H9 (cell line): Measurements from ENCODE around the gene GLCCI1. TPM values are rescaled to one million over a fixed set of nuclear protein-coding genes. Genes with fewer than 3 reads are reported as not detected.
"Not testable (repeated sequence)": the region's sequence is repeated elsewhere in the genome, so short reads cannot be mapped to it uniquely, and the experiment has no call there.

ENCODE experiments used
- DNase-seq: peaks from one replicate; pipeline ENCODE4 v3.0.0-alpha.2; 2017
- H2AFZ ChIP-seq: one replicate; pipeline ENCODE4 v1.6.1; 2013; ENCODE audit warnings: mild to moderate bottlenecking, low read length, control low read depth, moderate library complexity
- H2AK5ac ChIP-seq: 2 replicates; pipeline ENCODE4 v1.6.1; 2013; ENCODE audit warnings: low read length, control low read depth, mixed read lengths; ENCODE audit not compliant: insufficient read length
- H2BK120ac ChIP-seq: one replicate; pipeline ENCODE4 v1.6.1; 2013; ENCODE audit warnings: low read depth, mild to moderate bottlenecking, low read length, control low read depth, inconsistent platforms; ENCODE audit not compliant: poor library complexity, severe bottlenecking
- H2BK12ac ChIP-seq: 2 replicates; pipeline ENCODE4 v1.6.1; 2013; ENCODE audit warnings: low read length, control low read depth, mixed read lengths, low read depth; ENCODE audit not compliant: insufficient read length
- H2BK15ac ChIP-seq: 2 replicates; pipeline ENCODE4 v1.6.1; 2013; ENCODE audit warnings: low read depth, low read length, control low read depth
- H2BK20ac ChIP-seq: one replicate; pipeline ENCODE4 v1.6.1; 2013; ENCODE audit warnings: low read depth, mild to moderate bottlenecking, low read length, control low read depth, inconsistent platforms; ENCODE audit not compliant: poor library complexity, severe bottlenecking
- H2BK5ac ChIP-seq: 2 replicates; pipeline ENCODE4 v1.6.1; 2013; ENCODE audit warnings: low read length, control low read depth, mixed read lengths; ENCODE audit not compliant: insufficient read length
- H3K14ac ChIP-seq: 2 replicates; pipeline ENCODE4 v1.6.1; 2013; ENCODE audit warnings: low read length, control low read depth; ENCODE audit not compliant: insufficient read depth
- H3K18ac ChIP-seq: 2 replicates; pipeline ENCODE4 v1.6.1; 2013; ENCODE audit warnings: low read depth, mild to moderate bottlenecking, mixed read lengths, low read length, control low read depth; ENCODE audit not compliant: insufficient read length
- H3K23ac ChIP-seq: 2 replicates; pipeline ENCODE4 v1.6.1; 2013; ENCODE audit warnings: low read length, control low read depth, mixed read lengths, low read depth; ENCODE audit not compliant: insufficient read length
- H3K23me2 ChIP-seq: 2 replicates; pipeline ENCODE4 v1.6.1; 2013; ENCODE audit warnings: low read depth, mild to moderate bottlenecking, mixed read lengths, low read length, control low read depth; ENCODE audit not compliant: insufficient read length, poor library complexity, severe bottlenecking
- H3K27ac ChIP-seq: 2 replicates; pipeline ENCODE4 v1.5.1; 2013; ENCODE audit warnings: low read length, control low read depth, mixed read lengths, low read depth; ENCODE audit not compliant: insufficient read length
- H3K27me3 ChIP-seq: 2 replicates; pipeline ENCODE4 v1.6.1; 2013; ENCODE audit warnings: low read length, control low read depth, inconsistent platforms; ENCODE audit not compliant: insufficient read depth
- H3K4ac ChIP-seq: 2 replicates; pipeline ENCODE4 v1.6.1; 2013; ENCODE audit warnings: low read depth, mild to moderate bottlenecking, control low read depth, inconsistent platforms, low read length, moderate library complexity
- H3K4me1 ChIP-seq: 2 replicates; pipeline ENCODE4 v1.6.1; 2013; ENCODE audit warnings: low read length, control low read depth, inconsistent platforms; ENCODE audit not compliant: insufficient read depth
- H3K4me2 ChIP-seq: 2 replicates; pipeline ENCODE4 v1.6.1; 2013; ENCODE audit warnings: low read length, control low read depth, mixed read lengths; ENCODE audit not compliant: insufficient read length, insufficient read depth
- H3K56ac ChIP-seq: 2 replicates; pipeline ENCODE4 v1.6.1; 2013; ENCODE audit warnings: low read depth, mild to moderate bottlenecking, mixed read lengths, low read length, control low read depth; ENCODE audit not compliant: insufficient read length
- H3K79me1 ChIP-seq: 2 replicates; pipeline ENCODE4 v1.6.1; 2013; ENCODE audit warnings: low read depth, mild to moderate bottlenecking, moderate library complexity, low read length, control low read depth, inconsistent platforms; ENCODE audit not compliant: insufficient read depth, poor library complexity, severe bottlenecking
- H3K79me2 ChIP-seq: 2 replicates; pipeline ENCODE4 v1.6.1; 2013; ENCODE audit warnings: low read length, control low read depth, inconsistent platforms; ENCODE audit not compliant: insufficient read depth
- H3K9ac ChIP-seq: 2 replicates; pipeline ENCODE4 v1.6.1; 2013; ENCODE audit warnings: low read length, control low read depth, mixed read lengths; ENCODE audit not compliant: insufficient read length; ENCODE audit errors: extremely low read depth
- H3K9me3 ChIP-seq: one replicate; pipeline ENCODE4 v1.6.1; 2013; ENCODE audit warnings: low read depth, low read length, inconsistent platforms; ENCODE audit not compliant: control insufficient read depth
- H3T11ph ChIP-seq: one replicate; pipeline ENCODE4 v1.6.1; 2013; ENCODE audit warnings: mild to moderate bottlenecking, low read length, control low read depth, inconsistent platforms
- H4K20me1 ChIP-seq: one replicate; pipeline ENCODE4 v1.6.1; 2013; ENCODE audit not compliant: control insufficient read depth, insufficient read length, insufficient read depth
- H4K5ac ChIP-seq: 2 replicates; pipeline ENCODE4 v1.6.1; 2013; ENCODE audit warnings: low read depth, mild to moderate bottlenecking, mixed read lengths, low read length, control low read depth; ENCODE audit not compliant: insufficient read length
- H4K8ac ChIP-seq: replicated peaks from 2 replicates; pipeline ENCODE4 v1.6.1; 2013; ENCODE audit warnings: low read length, control low read depth, mixed read lengths, low read depth; ENCODE audit not compliant: insufficient read length
- H4K91ac ChIP-seq: 2 replicates; pipeline ENCODE4 v1.6.1; 2013; ENCODE audit warnings: low read depth, mild to moderate bottlenecking, moderate library complexity, mixed read lengths, low read length, control low read depth; ENCODE audit not compliant: insufficient read length
- H3K27ac Mint-ChIP-seq, 3 experiments: 2 replicates in 2 of 3; 3 replicates in 1 of 3; pipeline ENCODE4 v1.8.0; 2020 to 2021; ENCODE audit warnings: mixed read lengths in 3 of 3, mild to moderate bottlenecking in 1 of 3, moderate library complexity in 1 of 3
- H3K27me3 Mint-ChIP-seq: 2 replicates; pipeline ENCODE4 v1.8.0; 2021; ENCODE audit warnings: low read depth, mild to moderate bottlenecking, moderate library complexity, mixed read lengths
- H3K36me3 Mint-ChIP-seq, 3 experiments: 2 replicates in 2 of 3; 3 replicates in 1 of 3; pipeline ENCODE4 v1.8.0; 2020 to 2021; ENCODE audit warnings: low read depth in 3 of 3, mixed read lengths in 3 of 3; ENCODE audit not compliant: insufficient read depth in 1 of 3
- H3K4me1 Mint-ChIP-seq, 2 experiments: 2 replicates each; pipeline ENCODE4 v1.8.0; 2020; ENCODE audit warnings: mixed read lengths in 2 of 2
- H3K4me3 Mint-ChIP-seq, 2 experiments: 2 replicates in 1 of 2; 3 replicates in 1 of 2; pipeline ENCODE4 v1.8.0; 2020 to 2021; ENCODE audit warnings: mild to moderate bottlenecking in 2 of 2, mixed read lengths in 2 of 2, moderate library complexity in 1 of 2
- H3K9me3 Mint-ChIP-seq, 2 experiments: 2 replicates in 1 of 2; 3 replicates in 1 of 2; pipeline ENCODE4 v1.8.0; 2020; ENCODE audit warnings: mild to moderate bottlenecking in 2 of 2, mixed read lengths in 2 of 2, moderate library complexity in 1 of 2
- WGBS: extraction: QIAGEN DNeasy Blood & Tissue Kit; methylation state at CpG from one replicate; pipeline ENCODE4 v1.1.7; 2013; ENCODE audit warnings: missing lambda C conversion rate, low lambda C conversion rate, mixed read lengths; ENCODE audit not compliant: insufficient read length; ENCODE audit errors: extremely low coverage; 5-methylcytosine and 5-hydroxymethylcytosine counted together
- total RNA-seq: library from RNA; stranded (reverse); gene quantifications from 2 replicates; pipeline ENCODE4 v1.2.1, GENCODE V29; 2021
- TF ChIP-seq, protein P1 (sequence below): fragments of 200-600 bp; sonication (generic); conservative IDR thresholded peaks from 3 replicates; pipeline ENCODE4 v1.8.0; 2021; ENCODE audit warnings: antibody characterized with exemption, mild to moderate bottlenecking

The GLCCI1 gene
- total RNA-seq, 1 experiment from 2014 or later, result 19.1 TPM

DNA sequence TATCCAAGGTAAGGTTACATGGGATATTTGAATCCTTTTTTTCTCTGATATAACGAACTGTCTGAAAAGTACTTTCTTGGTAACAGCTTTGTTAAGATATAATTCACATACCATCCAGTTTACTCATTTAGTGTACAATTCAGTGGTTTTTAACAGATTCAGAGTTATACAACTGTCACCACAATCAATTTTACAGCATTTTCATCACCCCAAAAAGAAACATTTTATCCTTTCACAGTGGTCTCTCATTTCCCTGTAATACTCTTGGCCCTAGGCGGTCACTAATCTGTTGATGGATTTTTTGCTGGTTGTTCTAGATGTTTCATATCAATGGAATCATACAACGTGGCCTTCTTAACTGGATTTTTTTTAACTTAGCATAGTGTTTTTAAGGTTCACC, 91.6 kb downstream of the GLCCI1 start:
- Mint-ChIP-seq H3K27me3 (no peaks in the 10 kb centered on the region), H3K36me3 (peaks cover 11 to 39% (median 35%) of the 10 kb centered on the region in 3 experiments), H3K4me3 (no peak overlapping the region), H3K4me1 (peaks cover 3 to 4% of the 10 kb centered on the region in 2 experiments), H3K27ac (no peak overlapping the region), H3K9me3 (no peaks in the 10 kb centered on the region)
- Histone ChIP-seq H3K79me2 (no peaks in the 10 kb centered on the region), H3K9me3 (no peaks in the 10 kb centered on the region), H3K23me2 (no peaks in the 10 kb centered on the region), H2AK5ac (no peak overlapping the region), H3K79me1 (no peaks in the 10 kb centered on the region), H3K14ac (no peak overlapping the region), H4K5ac (no peak overlapping the region), H2BK5ac (no peak overlapping the region), H3K27me3 (no peaks in the 10 kb centered on the region), H4K20me1 (no peaks in the 10 kb centered on the region), H3K27ac (no peak overlapping the region), H3K56ac (no peak overlapping the region), H3K4me2 (no peak overlapping the region), H2BK120ac (no peak overlapping the region), H4K8ac (no peak overlapping the region), H2BK15ac (no peak overlapping the region), H3K9ac (no peak overlapping the region), H3K18ac (no peak overlapping the region), H2AFZ (no peak overlapping the region), H4K91ac (no peak overlapping the region), H2BK12ac (no peak overlapping the region), H3K4me1 (no peaks in the 10 kb centered on the region), H3K23ac (no peak overlapping the region), H2BK20ac (no peak overlapping the region), H3T11ph (no peak overlapping the region), H3K4ac (no peak overlapping the region)
- DNase-seq, result no peak
- TF ChIP-seq, protein P1, sequence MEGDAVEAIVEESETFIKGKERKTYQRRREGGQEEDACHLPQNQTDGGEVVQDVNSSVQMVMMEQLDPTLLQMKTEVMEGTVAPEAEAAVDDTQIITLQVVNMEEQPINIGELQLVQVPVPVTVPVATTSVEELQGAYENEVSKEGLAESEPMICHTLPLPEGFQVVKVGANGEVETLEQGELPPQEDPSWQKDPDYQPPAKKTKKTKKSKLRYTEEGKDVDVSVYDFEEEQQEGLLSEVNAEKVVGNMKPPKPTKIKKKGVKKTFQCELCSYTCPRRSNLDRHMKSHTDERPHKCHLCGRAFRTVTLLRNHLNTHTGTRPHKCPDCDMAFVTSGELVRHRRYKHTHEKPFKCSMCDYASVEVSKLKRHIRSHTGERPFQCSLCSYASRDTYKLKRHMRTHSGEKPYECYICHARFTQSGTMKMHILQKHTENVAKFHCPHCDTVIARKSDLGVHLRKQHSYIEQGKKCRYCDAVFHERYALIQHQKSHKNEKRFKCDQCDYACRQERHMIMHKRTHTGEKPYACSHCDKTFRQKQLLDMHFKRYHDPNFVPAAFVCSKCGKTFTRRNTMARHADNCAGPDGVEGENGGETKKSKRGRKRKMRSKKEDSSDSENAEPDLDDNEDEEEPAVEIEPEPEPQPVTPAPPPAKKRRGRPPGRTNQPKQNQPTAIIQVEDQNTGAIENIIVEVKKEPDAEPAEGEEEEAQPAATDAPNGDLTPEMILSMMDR, result no peak
- no CpG with 5 or more reads among the region's 3 CpGs for WGBS

DNA sequence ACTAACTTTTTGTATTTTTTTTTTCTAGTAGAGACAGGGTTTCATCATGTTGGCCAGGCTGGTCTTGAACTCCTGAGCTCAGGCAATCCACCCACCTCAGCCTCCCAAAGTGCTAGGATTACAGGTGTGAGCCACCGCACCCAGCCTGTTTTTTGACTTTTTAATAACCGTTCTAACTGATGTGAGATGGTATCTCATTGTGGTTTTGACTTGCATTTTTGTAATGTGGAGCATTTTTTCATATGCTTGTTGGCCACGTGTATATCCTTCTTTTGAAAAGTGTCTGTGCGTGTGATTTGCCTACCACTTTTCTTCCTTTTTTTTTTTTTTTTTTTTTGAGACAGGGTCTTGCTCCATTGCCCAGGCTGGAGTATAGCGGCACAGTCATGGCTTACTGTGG, 94.7 kb downstream of the GLCCI1 start:
- not testable (repeated sequence) for H3K27me3 ChIP-seq, H3K79me1 ChIP-seq, H3K23me2 ChIP-seq, H3K79me2 ChIP-seq, H3K4me3 Mint-ChIP-seq, H3K4me1 ChIP-seq, H3K27ac ChIP-seq, H2AFZ ChIP-seq, H4K5ac ChIP-seq, H3K56ac ChIP-seq, H3T11ph ChIP-seq, H2BK15ac ChIP-seq, H2BK5ac ChIP-seq, H4K91ac ChIP-seq, H3K27me3 Mint-ChIP-seq, H3K9me3 ChIP-seq, H3K18ac ChIP-seq, H4K20me1 ChIP-seq, H2BK120ac ChIP-seq, H2AK5ac ChIP-seq, H4K8ac ChIP-seq, H2BK20ac ChIP-seq, H3K4me2 ChIP-seq, H3K9me3 Mint-ChIP-seq, H3K14ac ChIP-seq, H3K23ac ChIP-seq, H2BK12ac ChIP-seq, DNase-seq, H3K4ac ChIP-seq, H3K9ac ChIP-seq, H3K27ac Mint-ChIP-seq
- Mint-ChIP-seq H3K4me1 (peaks cover 29% of the 10 kb centered on the region in 2 experiments), H3K36me3 (peaks cover 9 to 31% (median 29%) of the 10 kb centered on the region in 3 experiments)
- no CpG with 5 or more reads among the region's 5 CpGs for WGBS
